Measurements from ENCODE around the gene KBTBD8. TPM values are rescaled to one million over a fixed set of nuclear protein-coding genes. Genes with fewer than 3 reads are reported as not detected.

The KBTBD8 gene
- total RNA-seq, 1 experiment from 2014 or later: 0.91 TPM

DNA sequence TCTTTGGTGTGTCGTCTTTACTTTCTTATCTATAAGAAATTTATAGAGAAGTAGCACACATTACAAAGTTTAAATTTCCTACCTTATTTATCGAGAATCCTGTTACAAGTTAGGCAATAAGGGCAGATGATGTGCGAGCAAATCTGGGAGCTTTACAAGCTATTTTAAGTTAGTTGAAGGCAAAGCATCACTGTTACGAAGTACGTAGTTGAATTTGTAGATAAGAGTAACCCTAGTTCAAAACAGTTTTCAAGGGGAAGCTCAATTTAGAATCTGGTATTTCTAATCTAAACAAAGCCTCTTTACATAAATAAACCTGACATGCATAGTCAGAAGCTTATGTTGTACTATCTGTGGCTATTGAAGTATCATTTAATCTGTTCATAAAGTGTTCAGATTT lies 8.4 kb downstream of the KBTBD8 start:
- Histone ChIP-seq H3K4me2 (ENCODE audit: low read length) (no peak overlapping the region), H3K4me3 (ENCODE audit: low read length) (no peak overlapping the region), H4K20me1 (ENCODE audit: low read length) (no peaks in the 10 kb centered on the region), H3K9me2 (replicated peaks; ENCODE audit: low read length) (no peaks in the 10 kb centered on the region), H3K79me2 (ENCODE audit: low read length) (no peaks in the 10 kb centered on the region), H3K36me3 (ENCODE audit: low read depth, low read length) (no peaks in the 10 kb centered on the region), H3K9ac (ENCODE audit: low read length) (no peak overlapping the region), H3K27me3 (ENCODE audit: low read length) (no peaks in the 10 kb centered on the region), H3K4me1 (ENCODE audit: insufficient read depth, low read length) (no peaks in the 10 kb centered on the region), H3K27ac (ENCODE audit: low read length) (no peak overlapping the region), H3K9me3 (ENCODE audit: low read length) (no peaks in the 10 kb centered on the region), H2AFZ (ENCODE audit: low read length) (no peak overlapping the region), H3F3A (ENCODE audit: low read length, unreplicated experiment) (no peaks in the 10 kb centered on the region)
- intact Hi-C loops (cut with micrococcal nuclease): no loop called here
- POLR2A ChIA-PET (ENCODE audit: unreplicated experiment): no interaction called here
- no peak for TF ChIP-seq EZH2 (IDR thresholded peaks at IDR 0.05; ENCODE audit: low read length, unreplicated experiment)
- TF ChIP-seq, protein P1, sequence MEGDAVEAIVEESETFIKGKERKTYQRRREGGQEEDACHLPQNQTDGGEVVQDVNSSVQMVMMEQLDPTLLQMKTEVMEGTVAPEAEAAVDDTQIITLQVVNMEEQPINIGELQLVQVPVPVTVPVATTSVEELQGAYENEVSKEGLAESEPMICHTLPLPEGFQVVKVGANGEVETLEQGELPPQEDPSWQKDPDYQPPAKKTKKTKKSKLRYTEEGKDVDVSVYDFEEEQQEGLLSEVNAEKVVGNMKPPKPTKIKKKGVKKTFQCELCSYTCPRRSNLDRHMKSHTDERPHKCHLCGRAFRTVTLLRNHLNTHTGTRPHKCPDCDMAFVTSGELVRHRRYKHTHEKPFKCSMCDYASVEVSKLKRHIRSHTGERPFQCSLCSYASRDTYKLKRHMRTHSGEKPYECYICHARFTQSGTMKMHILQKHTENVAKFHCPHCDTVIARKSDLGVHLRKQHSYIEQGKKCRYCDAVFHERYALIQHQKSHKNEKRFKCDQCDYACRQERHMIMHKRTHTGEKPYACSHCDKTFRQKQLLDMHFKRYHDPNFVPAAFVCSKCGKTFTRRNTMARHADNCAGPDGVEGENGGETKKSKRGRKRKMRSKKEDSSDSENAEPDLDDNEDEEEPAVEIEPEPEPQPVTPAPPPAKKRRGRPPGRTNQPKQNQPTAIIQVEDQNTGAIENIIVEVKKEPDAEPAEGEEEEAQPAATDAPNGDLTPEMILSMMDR (conservative IDR thresholded peaks at IDR 0.05; ENCODE audit: low read depth, low read length): no peak
- no peak for TF ChIP-seq EZH2phosphoT487 (IDR thresholded peaks at IDR 0.05; ENCODE audit: borderline replicate concordance, low read length)
- no TSS peak for BruUV-seq (replicated peaks)
- CTCF ChIA-PET: no interaction called here
- DNase-seq: no peak
- no peak for ATAC-seq

DNA sequence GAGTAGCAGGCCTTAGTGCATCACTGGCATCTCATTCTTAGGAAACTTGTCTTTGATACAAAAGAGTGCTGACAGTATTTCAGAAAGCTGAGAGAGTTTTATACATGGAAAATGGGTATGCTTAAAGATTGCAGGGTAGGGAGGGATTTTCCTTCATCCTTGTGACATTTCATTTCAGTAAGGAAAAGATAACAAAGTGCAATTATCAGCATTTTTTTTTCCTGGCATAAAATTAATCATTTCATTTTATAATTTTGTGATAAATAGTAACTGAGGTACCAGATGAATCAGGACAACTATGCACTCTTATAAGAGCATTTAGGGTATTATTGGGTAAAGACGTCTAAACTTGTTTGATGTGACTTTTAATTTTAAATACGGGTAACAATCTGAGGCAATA lies 10.3 kb downstream of the KBTBD8 start:
- no peak overlapping the region for H3K4me2 ChIP-seq (ENCODE audit: low read length)
- H3K27ac ChIP-seq (ENCODE audit: low read length): no peak overlapping the region
- DNase-seq: no peak
- no peaks in the 10 kb centered on the region for H3K79me2 ChIP-seq (ENCODE audit: low read length)
- TF ChIP-seq EZH2phosphoT487 (IDR thresholded peaks at IDR 0.05; ENCODE audit: borderline replicate concordance, low read length) (no peak), EZH2 (IDR thresholded peaks at IDR 0.05; ENCODE audit: low read length, unreplicated experiment) (no peak)
- TF ChIP-seq, protein P1 (conservative IDR thresholded peaks at IDR 0.05; ENCODE audit: low read depth, low read length): no peak
- H3K4me3 ChIP-seq (ENCODE audit: low read length): no peak overlapping the region
- no peaks in the 10 kb centered on the region for H3K9me2 ChIP-seq (replicated peaks; ENCODE audit: low read length)
- no peaks in the 10 kb centered on the region for H3K27me3 ChIP-seq (ENCODE audit: low read length)
- POLR2A ChIA-PET (ENCODE audit: unreplicated experiment): no interaction called here
- CTCF ChIA-PET: no interaction called here
- intact Hi-C loops (cut with micrococcal nuclease): no loop called here
- ATAC-seq: no peak
- no peak overlapping the region for H2AFZ ChIP-seq (ENCODE audit: low read length)
- H3F3A ChIP-seq (ENCODE audit: low read length, unreplicated experiment): no peaks in the 10 kb centered on the region
- no peaks in the 10 kb centered on the region for H3K36me3 ChIP-seq (ENCODE audit: low read depth, low read length)
- no TSS peak for BruUV-seq (replicated peaks)
- H3K4me1 ChIP-seq (ENCODE audit: insufficient read depth, low read length): no peaks in the 10 kb centered on the region
- no peaks in the 10 kb centered on the region for H4K20me1 ChIP-seq (ENCODE audit: low read length)
- no peaks in the 10 kb centered on the region for H3K9me3 ChIP-seq (ENCODE audit: low read length)
- H3K9ac ChIP-seq (ENCODE audit: low read length): no peak overlapping the region

DNA sequence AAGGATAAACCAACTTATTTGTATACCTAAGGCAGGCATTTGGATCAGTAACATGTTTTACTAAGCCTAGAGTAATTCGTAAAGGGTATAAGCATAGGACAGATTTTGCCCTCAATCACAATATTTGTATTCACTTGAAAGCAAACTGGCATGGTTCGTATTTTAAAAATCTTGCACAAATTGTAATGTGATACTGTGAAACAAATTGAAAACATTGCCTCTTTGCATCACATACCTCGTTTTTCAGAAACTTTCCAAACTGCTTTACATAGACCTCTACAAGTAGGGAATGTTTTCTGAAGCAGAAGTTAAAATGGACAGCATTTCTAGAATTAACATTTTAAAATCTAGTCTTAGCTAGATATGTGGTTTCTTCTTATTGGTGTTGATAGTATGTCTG lies 11.6 kb downstream of the KBTBD8 start:
- intact Hi-C loops (cut with micrococcal nuclease): no loop called here

More for the DNA sequence above, 11.6 kb downstream of the KBTBD8 start:
- ChIA-PET CTCF (no interaction called here), POLR2A (ENCODE audit: unreplicated experiment) (no interaction called here)
- H3K79me2 ChIP-seq (ENCODE audit: low read length): no peaks in the 10 kb centered on the region
- H3K4me2 ChIP-seq (ENCODE audit: low read length): no peak overlapping the region
- no peaks in the 10 kb centered on the region for H3F3A ChIP-seq (ENCODE audit: low read length, unreplicated experiment)
- no peaks in the 10 kb centered on the region for H3K9me3 ChIP-seq (ENCODE audit: low read length)
- H3K9ac ChIP-seq (ENCODE audit: low read length): no peak overlapping the region
- H4K20me1 ChIP-seq (ENCODE audit: low read length): no peaks in the 10 kb centered on the region
- no peak overlapping the region for H2AFZ ChIP-seq (ENCODE audit: low read length)
- no peaks in the 10 kb centered on the region for H3K4me1 ChIP-seq (ENCODE audit: insufficient read depth, low read length)
- H3K36me3 ChIP-seq (ENCODE audit: low read depth, low read length): no peaks in the 10 kb centered on the region
- no peaks in the 10 kb centered on the region for H3K9me2 ChIP-seq (replicated peaks; ENCODE audit: low read length)
- H3K4me3 ChIP-seq (ENCODE audit: low read length): no peak overlapping the region
- H3K27ac ChIP-seq (ENCODE audit: low read length): no peak overlapping the region
- H3K27me3 ChIP-seq (ENCODE audit: low read length): no peaks in the 10 kb centered on the region
- no TSS peak for BruUV-seq (replicated peaks)
- ATAC-seq: no peak
- DNase-seq: no peak
- TF ChIP-seq, protein P1 (conservative IDR thresholded peaks at IDR 0.05; ENCODE audit: low read depth, low read length): no peak
- TF ChIP-seq EZH2 (IDR thresholded peaks at IDR 0.05; ENCODE audit: low read length, unreplicated experiment): no peak
- TF ChIP-seq EZH2phosphoT487 (IDR thresholded peaks at IDR 0.05; ENCODE audit: borderline replicate concordance, low read length): no peak
